SU-DHL-6 (cell line): ENCODE results near the gene ZNF687.

Source experiments
- H2AFZ ChIP-seq: fragments of 200-600 bp; sonication (generic); 2 replicates; pipeline ENCODE4 v1.6.1; 2014; ENCODE audit warnings: low read depth, mild to moderate bottlenecking, moderate library complexity, mixed read lengths, antibody characterized with exemption, low read length; ENCODE audit not compliant: severe bottlenecking
- H3F3A ChIP-seq: fragments of 200-600 bp; shearing (Covaris generic); 2 replicates; pipeline ENCODE4 v1.6.0; 2016; ENCODE audit warnings: antibody characterized with exemption, mild to moderate bottlenecking; ENCODE audit not compliant: insufficient read depth
- H3K27ac ChIP-seq: fragments of 200-600 bp; sonication (generic); 2 replicates; pipeline ENCODE4 v1.5.1; 2016; ENCODE audit warnings: low read depth, mild to moderate bottlenecking, low read length, moderate library complexity, mixed read lengths
- H3K27me3 ChIP-seq: fragments of 200-600 bp; sonication (generic), shearing (Covaris generic); 2 replicates; pipeline ENCODE4 v1.6.0; 2014; ENCODE audit warnings: mild to moderate bottlenecking, low read length
- H3K36me3 ChIP-seq: fragments of 200-600 bp; sonication (generic); 2 replicates; pipeline ENCODE4 v1.6.1; 2014; ENCODE audit warnings: mild to moderate bottlenecking, low read length, mixed read lengths
- H3K4me2 ChIP-seq: fragments of 300-600, 200-600 bp; shearing (Covaris generic), sonication (generic); 2 replicates; pipeline ENCODE4 v1.6.0; 2014; ENCODE audit warnings: low read length, low read depth, mild to moderate bottlenecking; ENCODE audit not compliant: poor library complexity, severe bottlenecking
- H3K4me3 ChIP-seq: fragments of 200-600 bp; sonication (generic); 2 replicates; pipeline ENCODE4 v1.5.1; 2014; ENCODE audit warnings: antibody characterized with exemption, low read length, mild to moderate bottlenecking, mixed read lengths; ENCODE audit not compliant: insufficient read depth, poor library complexity, severe bottlenecking
- H3K79me2 ChIP-seq: fragments of 200-600 bp; sonication (generic); 2 replicates; pipeline ENCODE4 v1.6.1; 2014; ENCODE audit warnings: mild to moderate bottlenecking, low read length, moderate library complexity; ENCODE audit not compliant: insufficient read depth
- H3K9ac ChIP-seq: fragments of 200-600 bp; sonication (generic); 2 replicates; pipeline ENCODE4 v1.7.0; 2014; ENCODE audit warnings: mild to moderate bottlenecking, low read length
- H3K9me2 ChIP-seq: fragments of 200-600 bp; sonication (generic); replicated peaks from 2 replicates; pipeline ENCODE4 v1.6.1; 2014; ENCODE audit warnings: low read length; ENCODE audit not compliant: insufficient read depth
- H3K9me3 ChIP-seq: fragments of 200-600 bp; sonication (generic); 2 replicates; pipeline ENCODE4 v1.6.1; 2014; ENCODE audit warnings: low read length, mixed read lengths; ENCODE audit not compliant: insufficient read depth
- H4K20me1 ChIP-seq: fragments of 200-600 bp; sonication (generic); 2 replicates; pipeline ENCODE4 v1.6.1; 2014; ENCODE audit warnings: low read depth, mild to moderate bottlenecking, antibody characterized with exemption, low read length, moderate library complexity, mixed read lengths
- EZH2phosphoT487 ChIP-seq: fragments of 200-600 bp; sonication (generic), shearing (Covaris generic); conservative IDR thresholded peaks from 2 replicates; pipeline ENCODE4 v1.6.1; 2018; ENCODE audit warnings: mild to moderate bottlenecking, antibody characterized with exemption, low read length, moderate library complexity, mixed read lengths
- TF ChIP-seq, protein P1 (sequence below): fragments of 200-600 bp; sonication (generic); IDR thresholded peaks from one replicate; pipeline ENCODE4 v1.5.1; 2017; ENCODE audit warnings: antibody characterized with exemption, mild to moderate bottlenecking, low read length, moderate library complexity; ENCODE audit not compliant: insufficient read depth, poor library complexity, severe bottlenecking

Gene ZNF687

DNA sequence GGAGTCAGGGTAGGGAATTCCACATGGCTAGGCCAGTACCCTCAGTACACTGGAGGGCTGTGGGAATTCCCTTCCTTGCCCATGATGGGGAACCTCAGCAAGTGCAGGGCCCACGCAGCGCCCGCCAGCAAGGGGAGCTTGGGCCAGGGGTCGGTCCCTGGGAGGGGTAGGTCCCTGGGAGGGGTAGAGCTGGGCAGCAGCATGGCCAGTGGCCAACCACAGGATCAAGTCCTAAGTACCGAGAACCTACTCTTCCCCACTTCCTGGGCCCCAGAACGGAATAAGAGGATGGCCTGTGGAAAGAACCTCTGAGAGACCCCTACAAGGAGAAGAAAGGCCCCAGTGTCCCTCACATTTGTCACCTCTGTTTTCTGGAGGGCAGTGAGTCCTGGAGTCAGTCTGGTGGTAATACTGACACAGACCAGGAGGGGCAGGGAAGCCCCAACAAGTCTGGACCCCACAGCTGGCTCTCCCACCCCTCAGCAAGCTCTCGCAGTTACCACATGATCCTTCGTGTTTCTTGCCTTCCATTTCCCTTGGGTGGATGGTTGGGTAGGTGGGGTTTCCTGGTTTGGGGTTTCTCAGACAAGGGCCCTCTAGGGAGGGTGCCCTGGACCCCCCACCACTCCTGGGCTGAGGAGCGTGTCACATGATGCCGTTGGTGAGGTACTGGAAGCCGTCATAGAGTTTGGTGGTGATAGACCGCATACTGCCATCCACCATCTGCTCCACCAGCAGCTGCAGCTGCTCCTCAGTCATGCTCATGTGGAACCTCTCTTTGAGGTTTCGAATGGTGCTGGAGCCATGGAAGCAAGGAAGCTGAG lies 10.3 kb downstream of the ZNF687 start:
- H3K36me3 ChIP-seq, result no peaks in the 10 kb centered on the region; the same call in 1 of the 2 replicates
- H3K9me3 ChIP-seq, result no peaks in the 10 kb centered on the region
- no peaks in the 10 kb centered on the region; the same call in 1 of the 2 replicates for H3K79me2 ChIP-seq
- no peak overlapping the region for H3K4me2 ChIP-seq
- no peak overlapping the region for H3K9ac ChIP-seq
- no peaks in the 10 kb centered on the region; the same call in 1 of the 2 replicates for H4K20me1 ChIP-seq
- H3K27me3 ChIP-seq, result no peaks in the 10 kb centered on the region
- no peak overlapping the region for H2AFZ ChIP-seq
- H3K9me2 ChIP-seq, result no peaks in the 10 kb centered on the region
- TF ChIP-seq, protein P1, sequence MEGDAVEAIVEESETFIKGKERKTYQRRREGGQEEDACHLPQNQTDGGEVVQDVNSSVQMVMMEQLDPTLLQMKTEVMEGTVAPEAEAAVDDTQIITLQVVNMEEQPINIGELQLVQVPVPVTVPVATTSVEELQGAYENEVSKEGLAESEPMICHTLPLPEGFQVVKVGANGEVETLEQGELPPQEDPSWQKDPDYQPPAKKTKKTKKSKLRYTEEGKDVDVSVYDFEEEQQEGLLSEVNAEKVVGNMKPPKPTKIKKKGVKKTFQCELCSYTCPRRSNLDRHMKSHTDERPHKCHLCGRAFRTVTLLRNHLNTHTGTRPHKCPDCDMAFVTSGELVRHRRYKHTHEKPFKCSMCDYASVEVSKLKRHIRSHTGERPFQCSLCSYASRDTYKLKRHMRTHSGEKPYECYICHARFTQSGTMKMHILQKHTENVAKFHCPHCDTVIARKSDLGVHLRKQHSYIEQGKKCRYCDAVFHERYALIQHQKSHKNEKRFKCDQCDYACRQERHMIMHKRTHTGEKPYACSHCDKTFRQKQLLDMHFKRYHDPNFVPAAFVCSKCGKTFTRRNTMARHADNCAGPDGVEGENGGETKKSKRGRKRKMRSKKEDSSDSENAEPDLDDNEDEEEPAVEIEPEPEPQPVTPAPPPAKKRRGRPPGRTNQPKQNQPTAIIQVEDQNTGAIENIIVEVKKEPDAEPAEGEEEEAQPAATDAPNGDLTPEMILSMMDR, result no peak
- TF ChIP-seq EZH2phosphoT487, result no peak
- H3F3A ChIP-seq, result no peaks in the 10 kb centered on the region
- no peak overlapping the region for H3K27ac ChIP-seq
- no peak overlapping the region for H3K4me3 ChIP-seq

DNA sequence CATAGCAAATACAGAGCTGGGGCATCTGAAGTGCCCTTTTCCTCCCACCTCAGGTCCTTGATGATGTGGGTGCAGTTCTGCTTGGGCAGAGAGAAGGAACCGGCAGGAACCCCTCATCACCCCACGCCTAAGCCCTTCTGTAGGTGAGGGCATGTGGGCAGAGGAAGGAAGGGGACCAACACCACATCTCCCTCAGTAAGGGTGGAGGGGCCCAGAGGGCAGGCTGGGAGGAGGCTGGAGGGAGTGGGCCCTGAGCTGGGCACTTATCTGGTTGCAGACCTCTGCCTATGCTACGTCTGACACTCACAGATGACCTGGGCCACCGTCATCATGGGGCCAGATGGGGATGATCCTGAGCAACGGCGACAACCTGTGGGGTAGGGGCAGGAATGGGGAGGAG lies 11.0 kb downstream of the ZNF687 start:
- Histone ChIP-seq H3K9ac (no peak overlapping the region), H3K4me3 (no peak overlapping the region), H3K9me2 (no peaks in the 10 kb centered on the region), H3K9me3 (no peaks in the 10 kb centered on the region), H3K4me2 (no peak overlapping the region), H2AFZ (no peak overlapping the region), H4K20me1 (no peaks in the 10 kb centered on the region), H3K36me3 (peaks cover 4% of the 10 kb centered on the region; the same call in 1 of the 2 replicates), H3K79me2 (no peaks in the 10 kb centered on the region), H3F3A (no peaks in the 10 kb centered on the region), H3K27ac (no peak overlapping the region), H3K27me3 (no peaks in the 10 kb centered on the region)
- TF ChIP-seq, protein P1, result no peak
- no peak for TF ChIP-seq EZH2phosphoT487

DNA sequence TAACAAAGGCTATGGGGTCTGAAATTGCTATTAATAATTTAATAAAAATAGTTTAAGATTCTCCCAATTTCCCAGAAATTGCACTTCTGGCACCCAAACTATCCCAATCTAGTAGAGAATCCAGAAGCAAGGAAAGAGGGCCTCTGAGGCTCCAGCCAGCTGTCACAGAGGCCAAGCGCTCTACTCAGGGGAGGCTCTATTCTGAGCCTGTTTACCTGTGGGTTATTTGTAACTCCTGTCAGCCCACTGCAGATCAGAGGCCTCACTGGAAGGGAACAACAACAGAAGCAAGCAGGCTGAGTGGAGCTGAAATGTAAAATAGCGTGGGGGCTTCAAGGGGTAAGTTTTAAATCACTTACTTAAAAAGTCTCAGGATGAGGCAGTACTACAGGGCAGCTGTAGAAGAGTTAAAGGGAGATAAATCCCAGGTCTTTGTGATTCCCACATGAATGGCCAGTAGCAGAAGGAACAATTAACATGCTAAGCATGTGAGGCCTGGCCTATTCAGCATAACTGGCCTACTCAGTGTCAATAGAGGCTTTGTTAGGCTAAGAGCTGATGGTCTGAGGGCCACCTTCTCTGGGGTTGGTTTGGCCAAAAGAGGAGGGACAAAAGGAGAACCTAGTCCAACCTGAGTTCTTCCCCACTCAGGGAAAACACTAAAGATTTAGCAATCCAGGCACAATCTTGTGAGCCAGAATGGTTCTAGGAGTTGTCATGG lies 12.8 kb downstream of the ZNF687 start:
- H3K9ac ChIP-seq, result no peak overlapping the region

More for the DNA sequence above, 12.8 kb downstream of the ZNF687 start:
- H3K9me3 ChIP-seq, result no peaks in the 10 kb centered on the region
- H3K4me3 ChIP-seq, result no peak overlapping the region
- no peaks in the 10 kb centered on the region for H3K79me2 ChIP-seq
- no peaks in the 10 kb centered on the region for H4K20me1 ChIP-seq
- H3K27ac ChIP-seq, result no peak overlapping the region
- no peaks in the 10 kb centered on the region for H3F3A ChIP-seq
- peaks cover 8% of the 10 kb centered on the region; the same call in 1 of the 2 replicates for H3K36me3 ChIP-seq
- H3K27me3 ChIP-seq, result no peaks in the 10 kb centered on the region
- TF ChIP-seq, protein P1, result no peak
- TF ChIP-seq EZH2phosphoT487, result no peak
- H3K4me2 ChIP-seq, result no peak overlapping the region
- H2AFZ ChIP-seq, result no peak overlapping the region
- no peaks in the 10 kb centered on the region for H3K9me2 ChIP-seq
